OCI-LY7 (cell line): ENCODE data around the gene NCKIPSD.

Source experiments
- CTCF ChIP-seq: fragments of 200-600 bp; sonication (generic); conservative IDR thresholded peaks from 2 replicates; pipeline ENCODE4 v1.5.1; 2014; ENCODE audit warnings: mild to moderate bottlenecking, antibody characterized with exemption, low read length, moderate library complexity, mixed read lengths
- EZH2phosphoT487 ChIP-seq: fragments of 200-600 bp; sonication (generic); IDR thresholded peaks from 2 replicates; pipeline ENCODE4 v1.6.1; 2018; ENCODE audit warnings: low read depth, borderline replicate concordance, mild to moderate bottlenecking, mixed run types, antibody characterized with exemption, low read length, moderate library complexity, mixed read lengths

- TF ChIP-seq CTCF (no peak), EZH2phosphoT487 (no peak)
These were observed 60.1 kb downstream of the NCKIPSD start for GRCh38 chr3:48625600-48625999.
